ENCODE measurements around the gene LNX2. TPM values are rescaled to one million over a fixed set of nuclear protein-coding genes. Genes with fewer than 3 reads are reported as not detected.
A peak's percentile ranks its signal among the peaks of the same experiment; 100 is the strongest.

Gene LNX2
- total RNA-seq, 2 experiments from 2014 or later = 4.7 to 4.8 TPM

DNA sequence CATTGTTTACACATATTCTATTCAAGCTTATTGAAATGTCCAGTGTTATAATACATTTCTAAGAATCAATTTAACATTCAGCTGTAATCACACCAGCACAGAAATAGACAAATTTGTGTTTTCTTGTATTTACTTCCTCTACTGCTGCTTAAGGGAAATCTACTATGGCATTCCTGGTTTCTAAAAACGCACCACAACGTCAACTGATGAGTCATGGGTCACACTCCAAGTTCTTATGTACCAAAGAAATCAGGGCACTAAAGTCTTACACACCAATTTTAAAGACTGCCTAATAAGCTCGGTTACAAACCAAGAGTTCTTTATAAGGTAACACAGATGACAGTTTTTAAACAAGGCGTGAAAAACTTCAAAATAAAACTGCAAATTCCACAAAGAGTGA lies 13.2 kb downstream of the LNX2 start:
- Mint-ChIP-seq H3K4me3 (no peak overlapping the region), H3K9me3 (ENCODE audit: low read depth) (peaks cover 3% of the 10 kb centered on the region), H3K4me1 (peaks cover 24% of the 10 kb centered on the region), H3K27ac (no peak overlapping the region), H3K27me3 (no peaks in the 10 kb centered on the region), H3K36me3 (ENCODE audit: low read depth) (peaks cover 2% of the 10 kb centered on the region)
- intact Hi-C loops (cut with DNase I, micrococcal nuclease) = no loop called here
- ATAC-seq (no peak), DNase-seq (no peak)
- ChIA-PET POLR2A (no interaction called here), CTCF (interaction anchor here (0.6 to 1.0 kb wide), 4 partner anchors 22 to 357 kb away, joined by 3 to 4 read pairs (median 3); no protein-coding TSS in a partner anchor)

DNA sequence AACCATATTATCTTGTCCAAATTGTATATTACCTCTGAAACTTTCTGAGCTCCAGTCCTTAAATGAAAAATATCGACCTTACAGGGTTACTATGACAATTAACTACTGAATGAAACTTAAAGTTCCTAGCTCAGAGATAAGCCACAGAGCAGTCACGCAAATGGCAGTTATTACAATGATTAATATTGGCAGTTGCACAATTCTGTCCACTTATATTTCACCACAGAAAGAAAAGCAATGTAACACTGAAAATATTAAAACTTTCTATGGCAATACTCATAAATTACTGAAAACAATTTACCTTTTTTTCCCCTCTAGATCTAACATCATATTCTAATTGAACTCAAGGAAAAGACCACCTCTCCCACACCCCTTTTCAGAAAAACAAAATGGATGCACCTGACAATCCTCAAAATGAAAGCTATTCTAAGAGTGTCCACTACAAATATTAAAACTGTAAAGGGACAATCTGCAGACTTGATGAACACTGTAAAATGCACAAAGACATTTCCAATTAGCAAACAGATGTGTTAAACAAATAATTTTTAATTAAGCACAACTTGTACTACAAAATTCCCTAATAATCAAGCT lies 14.6 kb downstream of the LNX2 start:
- CTCF ChIA-PET = interaction anchor here (0.9 kb wide), 1 partner anchor 220 kb away, joined by 3 read pairs; no protein-coding TSS in a partner anchor
- no peak for DNase-seq

DNA sequence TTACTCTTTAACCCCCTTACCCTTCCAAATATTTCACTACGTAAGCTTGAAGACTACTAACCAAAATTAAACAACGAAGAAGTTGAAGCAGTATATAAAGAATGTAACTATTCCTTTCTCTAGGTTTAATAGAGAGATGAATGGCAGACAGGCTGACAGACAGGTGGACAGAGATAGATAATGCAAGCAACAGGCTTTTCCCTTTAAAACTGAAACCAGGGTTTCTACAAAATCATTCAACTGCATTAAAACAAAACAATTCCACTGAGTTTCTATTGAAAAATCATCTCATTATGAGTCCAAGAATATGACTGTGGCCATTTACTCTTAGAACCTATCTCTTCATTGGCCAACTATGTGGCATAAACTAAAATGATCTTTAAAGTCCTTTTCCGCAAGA lies 15.2 kb downstream of the LNX2 start:
- intact Hi-C loops (cut with DNase I, micrococcal nuclease) = no loop called here
- ATAC-seq (no peak), DNase-seq (no peak)
- peaks cover 3% of the 10 kb centered on the region for H3K9me3 Mint-ChIP-seq (ENCODE audit: low read depth)
- no peak overlapping the region for H3K4me3 Mint-ChIP-seq
- no peaks in the 10 kb centered on the region for H3K27me3 Mint-ChIP-seq
- H3K36me3 Mint-ChIP-seq (ENCODE audit: low read depth) = peaks cover 2% of the 10 kb centered on the region
- no peak overlapping the region for H3K27ac Mint-ChIP-seq
- POLR2A ChIA-PET = no interaction called here
- H3K4me1 Mint-ChIP-seq = peaks cover 26% of the 10 kb centered on the region
- CTCF ChIA-PET = no interaction called here

More for the DNA sequence above, 14.6 kb downstream of the LNX2 start:
- Mint-ChIP-seq H3K36me3 (ENCODE audit: low read depth) (peaks cover 2% of the 10 kb centered on the region), H3K27ac (no peak overlapping the region), H3K27me3 (no peaks in the 10 kb centered on the region), H3K4me1 (peaks cover 25% of the 10 kb centered on the region), H3K9me3 (ENCODE audit: low read depth) (peaks cover 3% of the 10 kb centered on the region), H3K4me3 (no peak overlapping the region)
- POLR2A ChIA-PET = no interaction called here
- no peak for ATAC-seq
- intact Hi-C loops (cut with DNase I, micrococcal nuclease) = no loop called here

- DNase-seq (no peak), ATAC-seq (no peak)
- Mint-ChIP-seq H3K27ac (no peak overlapping the region), H3K36me3 (ENCODE audit: low read depth) (peaks cover 2% of the 10 kb centered on the region), H3K9me3 (ENCODE audit: low read depth) (peaks cover 3% of the 10 kb centered on the region), H3K4me3 (no peak overlapping the region), H3K4me1 (peaks cover 23% of the 10 kb centered on the region), H3K27me3 (no peaks in the 10 kb centered on the region)
- CTCF ChIA-PET = interaction anchor here (0.6 to 1.3 kb wide), 3 partner anchors 18 to 1040 kb away, joined by 3 to 4 read pairs (median 4); partner anchors contain the start of gene LNX2
- intact Hi-C loops (cut with DNase I, micrococcal nuclease) = no loop called here
- POLR2A ChIA-PET = interaction anchor here (0.6 kb wide), 1 partner anchor 43 kb away, joined by 4 read pairs; no protein-coding TSS in a partner anchor
Observed at GRCh38 chr13:27601803-27602202, 18.5 kb downstream of the LNX2 start.

GRCh38 chr13:27601208-27601607 lies 19.1 kb downstream of the LNX2 start:
- no peak for ATAC-seq
- Mint-ChIP-seq H3K4me1 (peaks cover 23% of the 10 kb centered on the region), H3K9me3 (ENCODE audit: low read depth) (peaks cover 3% of the 10 kb centered on the region), H3K27me3 (no peaks in the 10 kb centered on the region), H3K4me3 (no peak overlapping the region), H3K27ac (no peak overlapping the region), H3K36me3 (ENCODE audit: low read depth) (peaks cover 2% of the 10 kb centered on the region)
- DNase-seq = no peak
- CTCF ChIA-PET = interaction anchor here (0.6 to 1.3 kb wide), 2 partner anchors 19 to 1040 kb away, joined by 3 to 4 read pairs; partner anchors contain the start of gene LNX2
- POLR2A ChIA-PET = interaction anchor here (0.6 kb wide), 1 partner anchor 43 kb away, joined by 4 read pairs; no protein-coding TSS in a partner anchor
- intact Hi-C loops (cut with DNase I, micrococcal nuclease) = no loop called here

- DNase-seq (no peak), ATAC-seq (no peak)
- intact Hi-C loops (cut with DNase I, micrococcal nuclease) = no loop called here
- Mint-ChIP-seq H3K36me3 (ENCODE audit: low read depth) (peaks cover 2% of the 10 kb centered on the region), H3K27me3 (no peaks in the 10 kb centered on the region), H3K4me1 (peaks cover 21% of the 10 kb centered on the region), H3K27ac (no peak overlapping the region), H3K9me3 (ENCODE audit: low read depth) (peaks cover 3% of the 10 kb centered on the region), H3K4me3 (no peak overlapping the region)
- POLR2A ChIA-PET = no interaction called here
- CTCF ChIA-PET = no interaction called here
Observed at GRCh38 chr13:27600711-27601110, 19.6 kb downstream of the LNX2 start.

DNA sequence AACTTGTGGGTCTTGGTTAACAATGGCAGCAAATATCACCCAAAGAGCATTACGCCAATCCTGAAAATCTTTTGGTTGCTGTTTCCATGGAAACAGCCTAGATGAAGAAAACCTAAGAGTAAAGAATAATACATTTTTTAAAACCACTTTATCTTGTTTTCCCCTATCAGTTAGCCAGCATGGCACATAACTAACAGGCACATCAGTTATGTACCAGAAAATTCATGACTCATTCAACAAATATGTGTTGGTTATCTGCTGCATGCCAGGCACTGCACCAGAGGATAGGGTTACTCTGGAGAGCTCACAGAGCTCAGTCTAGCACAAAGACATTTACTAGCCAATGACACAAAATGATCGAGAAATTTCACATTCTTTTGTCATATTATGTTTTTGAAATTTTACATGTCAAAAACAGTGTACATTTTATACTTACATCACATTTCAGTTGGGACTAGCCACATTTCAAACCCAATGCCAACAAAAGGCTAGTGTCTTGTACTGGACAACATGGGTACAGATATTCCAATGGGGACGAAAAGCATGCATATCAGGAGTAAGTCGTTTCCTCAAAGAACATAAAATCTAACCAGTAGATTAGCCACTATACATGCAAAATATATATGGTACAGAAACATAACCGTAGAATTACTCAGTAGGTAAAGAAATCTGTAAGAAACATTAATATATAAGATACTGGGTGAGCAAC lies 20.3 kb downstream of the LNX2 start:
- POLR2A ChIA-PET = no interaction called here
- CTCF ChIA-PET = interaction anchor here (0.7 kb wide), 1 partner anchor 216 kb away, joined by 3 read pairs; no protein-coding TSS in a partner anchor

DNA sequence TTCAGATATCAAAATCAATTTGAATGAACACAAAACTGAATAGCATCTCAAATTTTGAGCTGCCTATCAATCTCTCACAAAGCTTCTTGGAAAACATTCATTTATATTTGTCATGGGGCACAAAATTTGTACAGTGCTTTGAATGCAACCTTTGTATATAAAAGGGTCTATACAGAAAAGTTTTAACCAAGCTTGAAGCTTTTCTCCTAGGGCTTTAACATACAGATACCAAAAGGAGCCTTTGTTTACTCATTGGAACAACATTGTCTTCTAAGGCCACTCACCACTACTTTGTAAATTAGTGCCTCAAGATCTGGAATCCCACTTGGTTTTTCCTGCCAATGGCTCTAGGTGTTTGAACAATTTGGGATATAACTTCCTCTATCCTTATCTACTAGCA lies 21.2 kb downstream of the LNX2 start:
- POLR2A ChIA-PET = no interaction called here
- H3K4me1 Mint-ChIP-seq = peaks cover 19% of the 10 kb centered on the region
- H3K9me3 Mint-ChIP-seq (ENCODE audit: low read depth) = peaks cover under 1% of the 10 kb centered on the region
- peaks cover under 1% of the 10 kb centered on the region for H3K36me3 Mint-ChIP-seq (ENCODE audit: low read depth)
- no peaks in the 10 kb centered on the region for H3K27me3 Mint-ChIP-seq
- intact Hi-C loops (cut with DNase I, micrococcal nuclease) = no loop called here
- DNase-seq (no peak), ATAC-seq (no peak)
- no peak overlapping the region for H3K4me3 Mint-ChIP-seq
- CTCF ChIA-PET = interaction anchor here (0.7 to 1.5 kb wide), 2 partner anchors 13 to 21 kb away, joined by 3 to 4 read pairs; partner anchors contain the start of gene LNX2
- no peak overlapping the region for H3K27ac Mint-ChIP-seq

More for the DNA sequence above, 20.3 kb downstream of the LNX2 start:
- H3K36me3 Mint-ChIP-seq (ENCODE audit: low read depth) = peaks cover 2% of the 10 kb centered on the region
- H3K27ac Mint-ChIP-seq = no peak overlapping the region
- intact Hi-C loops (cut with DNase I, micrococcal nuclease) = no loop called here
- H3K4me3 Mint-ChIP-seq = no peak overlapping the region
- no peak for DNase-seq
- ATAC-seq = no peak
- peaks cover 3% of the 10 kb centered on the region for H3K9me3 Mint-ChIP-seq (ENCODE audit: low read depth)
- no peaks in the 10 kb centered on the region for H3K27me3 Mint-ChIP-seq
- peaks cover 21% of the 10 kb centered on the region for H3K4me1 Mint-ChIP-seq

GRCh38 chr13:27595055-27595811 lies 25.1 kb downstream of the LNX2 start:
- Mint-ChIP-seq H3K9me3 (ENCODE audit: low read depth) (no peaks in the 10 kb centered on the region), H3K36me3 (ENCODE audit: low read depth) (no peaks in the 10 kb centered on the region), H3K27me3 (no peaks in the 10 kb centered on the region), H3K4me1 (peaks cover 6% of the 10 kb centered on the region), H3K4me3 (no peak overlapping the region), H3K27ac (no peak overlapping the region)
- ChIA-PET CTCF (interaction anchor here (0.7 kb wide), 1 partner anchor 71 kb away, joined by 3 read pairs; no protein-coding TSS in a partner anchor), POLR2A (no interaction called here)
- ATAC-seq = no peak
- DNase-seq = no peak
- intact Hi-C loops (cut with DNase I, micrococcal nuclease) = no loop called here

- Mint-ChIP-seq H3K36me3 (ENCODE audit: low read depth) (no peaks in the 10 kb centered on the region), H3K9me3 (ENCODE audit: low read depth) (peaks cover 2% of the 10 kb centered on the region), H3K27me3 (no peaks in the 10 kb centered on the region), H3K4me3 (no peak overlapping the region), H3K27ac (no peak overlapping the region), H3K4me1 (no peaks in the 10 kb centered on the region)
- no peak for DNase-seq
- intact Hi-C loops (cut with DNase I, micrococcal nuclease) = no loop called here
- CTCF ChIA-PET = no interaction called here
- POLR2A ChIA-PET = no interaction called here
- ATAC-seq = peak; percentile 47
Observed at GRCh38 chr13:27593267-27593666, 27.1 kb downstream of the LNX2 start.

- POLR2A ChIA-PET = no interaction called here
- H3K27me3 Mint-ChIP-seq = no peaks in the 10 kb centered on the region
- no peak for DNase-seq
- H3K4me3 Mint-ChIP-seq = no peak overlapping the region
- H3K4me1 Mint-ChIP-seq = no peaks in the 10 kb centered on the region
- peaks cover 6% of the 10 kb centered on the region for H3K9me3 Mint-ChIP-seq (ENCODE audit: low read depth)
- intact Hi-C loops (cut with DNase I, micrococcal nuclease) = no loop called here
- no peak for ATAC-seq
- no peaks in the 10 kb centered on the region for H3K36me3 Mint-ChIP-seq (ENCODE audit: low read depth)
- CTCF ChIA-PET = no interaction called here
- H3K27ac Mint-ChIP-seq = no peak overlapping the region
Observed at GRCh38 chr13:27592865-27593264, 27.5 kb downstream of the LNX2 start.

Data from activated CD4-positive, alpha-beta T cell treated with anti-CD3 and anti-CD28 coated beads for 36 hours (primary cell).